GM12874 (cell line): ENCODE measurements around the gene LTBP4.

Source experiments
- TF ChIP-seq, protein P1 (sequence below): IDR thresholded peaks from 2 replicates; pipeline ENCODE4 v1.5.1; 2011; ENCODE audit warnings: low read depth, mild to moderate bottlenecking, control low read depth, low read length, moderate library complexity; ENCODE audit not compliant: insufficient read depth

The LTBP4 gene

DNA sequence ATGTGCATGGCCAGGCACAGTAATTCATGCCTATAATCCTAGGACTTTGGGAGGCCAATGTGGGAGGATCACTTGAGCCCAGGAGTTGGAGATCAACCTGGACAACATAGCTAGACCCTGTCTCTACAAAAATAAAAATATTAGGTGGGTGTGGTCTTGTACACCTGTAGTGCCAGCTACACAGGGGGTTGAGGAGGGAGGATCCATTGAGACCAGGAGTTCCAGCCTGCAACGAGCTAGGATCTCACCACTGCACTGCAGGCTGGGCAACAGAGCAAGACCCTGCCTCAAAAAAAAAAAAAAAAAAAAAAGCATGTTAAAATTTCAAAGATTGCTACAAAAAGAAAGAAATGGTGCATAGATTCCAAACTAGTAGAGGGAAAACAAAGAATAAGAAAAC is 37.2 kb downstream of the LTBP4 start:
- TF ChIP-seq, protein P1, sequence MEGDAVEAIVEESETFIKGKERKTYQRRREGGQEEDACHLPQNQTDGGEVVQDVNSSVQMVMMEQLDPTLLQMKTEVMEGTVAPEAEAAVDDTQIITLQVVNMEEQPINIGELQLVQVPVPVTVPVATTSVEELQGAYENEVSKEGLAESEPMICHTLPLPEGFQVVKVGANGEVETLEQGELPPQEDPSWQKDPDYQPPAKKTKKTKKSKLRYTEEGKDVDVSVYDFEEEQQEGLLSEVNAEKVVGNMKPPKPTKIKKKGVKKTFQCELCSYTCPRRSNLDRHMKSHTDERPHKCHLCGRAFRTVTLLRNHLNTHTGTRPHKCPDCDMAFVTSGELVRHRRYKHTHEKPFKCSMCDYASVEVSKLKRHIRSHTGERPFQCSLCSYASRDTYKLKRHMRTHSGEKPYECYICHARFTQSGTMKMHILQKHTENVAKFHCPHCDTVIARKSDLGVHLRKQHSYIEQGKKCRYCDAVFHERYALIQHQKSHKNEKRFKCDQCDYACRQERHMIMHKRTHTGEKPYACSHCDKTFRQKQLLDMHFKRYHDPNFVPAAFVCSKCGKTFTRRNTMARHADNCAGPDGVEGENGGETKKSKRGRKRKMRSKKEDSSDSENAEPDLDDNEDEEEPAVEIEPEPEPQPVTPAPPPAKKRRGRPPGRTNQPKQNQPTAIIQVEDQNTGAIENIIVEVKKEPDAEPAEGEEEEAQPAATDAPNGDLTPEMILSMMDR: no peak

DNA sequence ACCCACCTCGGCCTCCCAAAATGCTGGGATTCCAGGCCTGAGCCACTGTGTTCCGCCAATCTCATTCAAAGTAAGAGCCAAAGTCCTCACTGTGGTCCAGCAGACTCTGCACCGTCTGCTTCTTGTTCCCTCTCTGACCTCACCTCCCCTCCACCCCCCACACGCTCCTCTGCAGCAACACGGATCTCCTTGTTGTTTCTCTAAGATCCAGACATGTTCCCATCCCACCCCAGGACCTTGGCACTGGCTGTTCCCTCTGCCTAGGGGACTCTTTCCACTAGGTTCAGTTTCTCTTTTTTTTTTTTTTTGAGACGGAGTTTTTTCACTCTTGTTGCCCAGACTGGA is 38.4 kb downstream of the LTBP4 start:
- TF ChIP-seq, protein P1: no peak

DNA sequence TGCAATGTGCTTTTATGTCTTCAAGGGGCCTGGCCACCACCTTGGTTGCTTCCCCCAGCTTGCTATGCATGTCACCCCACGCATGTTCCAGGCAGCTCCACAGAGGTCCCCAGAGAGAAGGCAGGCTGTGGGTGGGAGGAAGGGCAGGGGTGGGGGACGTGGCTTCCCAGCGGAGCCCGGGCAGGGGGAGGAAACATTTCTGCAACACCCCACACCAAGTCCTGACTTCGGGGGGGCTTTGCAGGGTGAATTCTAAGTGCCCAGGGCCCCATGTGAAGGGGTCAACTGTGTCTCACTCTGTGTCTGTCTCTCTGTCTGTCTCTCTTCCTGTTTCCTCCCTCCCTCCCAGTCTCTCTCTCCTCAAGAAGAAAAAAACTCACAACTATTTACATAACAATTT is 39.6 kb downstream of the LTBP4 start:
- TF ChIP-seq, protein P1: no peak

DNA sequence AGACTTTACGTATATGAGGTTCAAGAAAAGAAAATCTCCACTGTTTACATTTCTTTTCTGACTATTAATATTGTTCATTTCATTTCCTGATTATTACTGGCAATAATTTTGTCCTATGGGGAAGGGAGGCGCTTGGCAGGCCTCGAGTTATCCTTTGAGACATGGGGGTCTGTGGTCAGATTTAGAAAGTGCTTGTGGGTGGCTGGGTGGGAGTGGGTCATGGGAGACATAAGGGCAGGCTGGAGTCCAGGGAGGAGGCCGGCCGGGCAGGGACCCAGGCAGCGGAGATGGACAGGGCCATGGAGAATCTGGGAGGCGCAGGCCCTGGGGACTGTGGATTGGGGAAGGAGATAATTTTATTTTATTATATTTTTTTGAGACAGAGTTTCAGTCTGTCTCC is 40.1 kb downstream of the LTBP4 start:
- TF ChIP-seq, protein P1: no peak

DNA sequence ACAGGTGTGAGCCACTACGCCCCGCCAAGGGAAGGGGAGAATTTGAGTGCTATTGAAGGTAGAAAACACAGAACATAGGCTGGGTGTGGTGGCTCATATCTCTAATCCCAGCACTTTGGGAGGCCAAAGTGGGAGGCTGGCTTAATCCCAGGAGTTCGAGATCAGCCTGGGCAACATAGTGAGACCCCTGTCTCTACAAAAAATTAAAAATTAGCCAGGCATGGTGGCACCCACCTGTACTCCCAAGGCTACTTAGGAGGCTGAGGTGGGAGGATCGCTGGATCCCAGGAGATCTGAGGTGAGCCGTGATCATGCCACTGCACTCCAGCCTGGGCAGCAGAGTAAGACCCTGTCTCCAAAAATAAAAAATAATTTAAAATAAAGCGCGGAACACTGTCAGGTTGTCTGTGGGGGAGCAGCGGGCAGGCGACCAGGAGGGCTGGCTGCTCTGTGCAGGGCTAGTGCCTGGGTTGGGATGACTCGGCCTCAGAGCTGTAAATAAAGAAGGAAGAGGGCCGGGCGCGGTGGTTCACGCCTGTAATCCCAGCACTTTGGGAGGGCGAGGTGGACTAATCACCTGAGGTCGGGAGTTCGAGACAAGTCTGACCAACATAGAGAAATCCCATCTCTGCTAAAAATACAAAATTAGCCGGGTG is 41.0 kb downstream of the LTBP4 start:
- TF ChIP-seq, protein P1: no peak

GRCh38 chr19:40642757-40643305 is 41.7 kb downstream of the LTBP4 start:
- TF ChIP-seq, protein P1: no peak

DNA sequence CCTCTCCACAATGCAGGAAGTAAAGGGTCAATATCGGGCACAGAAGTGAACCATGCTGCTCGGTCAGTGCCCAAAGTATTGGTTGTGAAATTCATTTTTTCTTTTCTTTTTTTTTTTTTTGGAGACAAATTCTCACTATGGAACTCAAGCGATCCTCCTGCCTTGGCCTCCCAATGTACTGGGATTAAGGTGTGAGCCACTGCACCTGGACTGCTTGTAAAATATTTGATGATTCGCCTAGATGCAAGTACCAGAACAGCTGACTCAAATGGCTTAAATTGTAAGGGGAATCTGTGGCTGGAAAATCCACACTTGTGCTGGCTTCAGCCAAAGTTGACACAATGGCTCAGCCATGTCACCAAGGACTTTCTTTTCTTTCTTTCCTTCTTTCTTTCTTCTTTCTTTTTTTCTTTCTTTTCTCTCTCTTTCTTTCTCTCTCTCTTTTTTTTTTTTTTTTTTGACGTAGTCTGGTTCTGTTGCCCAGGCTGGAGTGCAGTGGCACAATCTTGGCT is 45.6 kb downstream of the LTBP4 start:
- TF ChIP-seq, protein P1: no peak
